HG02884 (cell line): Measurements from ENCODE around the gene PDE8A.
"Not testable (repeated sequence)": the region's sequence is repeated elsewhere in the genome, so short reads cannot be mapped to it uniquely, and the experiment has no call there.

Experiments used
- ATAC-seq: cut with Tn5 transposase; IDR thresholded peaks from one replicate; pipeline ENCODE4 v1.9.1; 2021; ENCODE audit warnings: mild to moderate bottlenecking, moderate library complexity; ENCODE audit not compliant: unreplicated experiment

The PDE8A gene

GRCh38 chr15:85164841-85165466, 183.3 kb downstream of the PDE8A start:
- no peak for ATAC-seq

GRCh38 chr15:85167568-85167967, 185.9 kb downstream of the PDE8A start:
- no peak for ATAC-seq

DNA sequence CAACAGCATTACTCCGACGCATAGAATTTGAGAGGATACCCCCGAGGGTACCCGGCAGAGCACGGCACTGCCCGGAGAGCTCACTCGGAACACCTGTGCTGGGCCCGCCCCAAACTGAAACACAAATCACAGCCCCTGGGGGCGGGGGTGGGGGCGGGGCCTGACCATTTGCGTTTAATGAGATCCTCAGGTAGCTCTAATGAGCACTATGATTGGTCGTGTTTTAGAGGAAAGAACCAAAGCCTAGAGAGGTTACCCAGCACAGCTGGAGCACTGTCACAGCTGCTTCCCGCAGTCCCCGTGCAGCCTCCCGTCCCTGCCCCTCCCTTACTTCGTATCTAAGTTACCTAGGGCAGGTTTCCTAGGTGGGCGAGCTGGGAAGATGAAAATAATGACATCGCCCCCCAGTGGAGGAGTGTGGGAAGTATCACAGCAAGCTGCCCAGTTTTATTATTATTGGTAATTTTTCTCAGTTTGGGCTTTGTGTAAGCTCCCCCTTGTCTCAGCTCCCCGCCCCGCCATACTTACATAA, 187.1 kb downstream of the PDE8A start:
- no peak for ATAC-seq

GRCh38 chr15:85171736-85172135, 190.1 kb downstream of the PDE8A start:
- ATAC-seq, result no peak

GRCh38 chr15:85172846-85173490, 191.3 kb downstream of the PDE8A start:
- no peak for ATAC-seq

- ATAC-seq, result not testable (repeated sequence)
Observed at GRCh38 chr15:85173630-85174029, 192.0 kb downstream of the PDE8A start.

GRCh38 chr15:85174521-85174920, 192.9 kb downstream of the PDE8A start:
- ATAC-seq, result no peak

- not testable (repeated sequence) for ATAC-seq
Observed at GRCh38 chr15:85177042-85177515, 195.4 kb downstream of the PDE8A start.

GRCh38 chr15:85178308-85178707, 196.7 kb downstream of the PDE8A start:
- ATAC-seq, result no peak

DNA sequence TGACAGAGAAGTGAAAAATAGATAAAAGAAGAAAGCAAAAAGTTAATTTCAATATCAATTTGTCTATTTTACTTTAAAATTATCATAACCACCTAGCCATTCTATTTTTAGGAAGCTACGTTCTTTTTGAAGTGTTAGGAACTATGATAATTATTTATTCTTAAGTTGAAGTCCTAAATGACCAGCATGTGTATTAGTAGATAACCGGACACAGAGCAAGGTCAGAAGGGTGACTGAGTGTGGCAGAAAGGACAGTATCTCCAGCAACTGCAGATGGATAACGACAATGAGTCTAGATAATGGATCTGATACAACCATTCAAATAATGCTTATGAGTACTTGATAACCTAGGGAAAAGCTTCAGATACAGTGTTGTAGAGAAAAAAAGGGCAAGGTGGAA, 198.0 kb downstream of the PDE8A start:
- ATAC-seq, result no peak

- ATAC-seq, result not testable (repeated sequence)
Observed at GRCh38 chr15:85185350-85185749, 203.7 kb downstream of the PDE8A start.

DNA sequence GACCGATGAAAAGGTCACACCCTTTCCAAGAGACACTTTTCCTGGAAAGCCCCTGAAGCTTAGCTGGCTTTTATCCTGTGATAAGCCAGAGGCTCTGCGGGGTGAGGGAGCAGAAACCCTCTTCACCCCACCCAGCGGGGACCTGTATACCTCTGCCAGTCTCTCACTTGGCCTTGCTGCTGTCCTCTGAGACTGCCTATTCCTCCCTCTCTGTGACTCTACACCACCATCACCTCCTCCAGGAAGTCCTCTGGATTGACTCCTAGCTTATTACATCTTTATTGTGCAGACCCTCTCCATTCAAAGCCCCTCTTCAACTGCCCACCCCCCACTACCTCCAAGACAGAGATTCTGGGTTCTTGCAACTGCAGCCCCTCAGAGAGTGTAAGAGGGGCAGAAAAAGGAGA, 206.5 kb downstream of the PDE8A start:
- not testable (repeated sequence) for ATAC-seq
